NOMO-1 (cell line): ENCODE results near the gene MRM2.

Source experiments
- DNase-seq, 2 experiments: peaks; one replicate each; lab custom pipeline; 2025; ENCODE audit not compliant: unreplicated experiment in 2 of 2; lab: John Stamatoyannopoulos, UW

Gene MRM2

GRCh38 chr7:2225336-2225735 is 16.7 kb downstream of the MRM2 start:
- DNase-seq, result no peak

DNA sequence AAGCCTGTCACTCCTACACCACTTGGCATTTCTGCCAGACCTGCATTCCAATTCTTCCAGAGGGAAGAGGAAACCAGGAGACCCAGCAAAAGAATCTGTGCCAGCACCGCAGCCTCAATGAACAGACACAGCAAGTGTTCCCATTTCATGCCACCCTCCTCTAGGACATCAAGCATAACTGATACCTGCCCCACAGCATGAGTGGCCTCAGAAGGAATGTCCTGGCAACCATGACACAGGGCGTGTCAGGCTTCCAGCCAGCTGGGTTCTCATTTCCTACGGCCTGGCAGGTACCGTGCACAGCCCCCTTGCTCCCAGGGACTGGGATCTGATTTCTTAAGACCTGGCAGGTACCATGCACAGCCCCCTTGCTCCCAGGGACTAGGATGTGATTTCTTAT is 17.1 kb downstream of the MRM2 start:
- DNase-seq, result no peak

DNA sequence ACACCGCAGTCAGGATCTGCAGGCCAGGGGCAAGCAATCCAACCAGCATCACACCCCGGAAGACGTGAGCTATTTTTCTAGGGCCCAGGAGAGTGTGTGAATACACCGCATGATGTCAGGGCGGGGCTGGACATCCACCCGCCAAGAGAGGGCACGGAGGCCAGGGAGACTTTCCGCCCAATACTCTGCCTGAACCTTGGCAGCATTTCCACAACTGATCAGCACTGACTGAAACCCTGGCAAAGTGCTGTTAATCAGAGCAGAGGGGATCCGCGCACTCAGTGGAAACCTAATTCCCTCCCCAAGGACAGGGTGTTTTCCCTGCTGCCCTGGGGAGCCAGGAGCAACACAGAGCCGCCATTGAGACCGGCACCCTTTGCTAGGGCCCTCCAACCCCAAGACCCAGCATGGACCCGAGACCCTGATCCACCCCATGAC is 17.5 kb downstream of the MRM2 start:
- DNase-seq, result no peak

- no peak for DNase-seq
Measured at GRCh38 chr7:2223321-2223720, 18.7 kb downstream of the MRM2 start.

DNA sequence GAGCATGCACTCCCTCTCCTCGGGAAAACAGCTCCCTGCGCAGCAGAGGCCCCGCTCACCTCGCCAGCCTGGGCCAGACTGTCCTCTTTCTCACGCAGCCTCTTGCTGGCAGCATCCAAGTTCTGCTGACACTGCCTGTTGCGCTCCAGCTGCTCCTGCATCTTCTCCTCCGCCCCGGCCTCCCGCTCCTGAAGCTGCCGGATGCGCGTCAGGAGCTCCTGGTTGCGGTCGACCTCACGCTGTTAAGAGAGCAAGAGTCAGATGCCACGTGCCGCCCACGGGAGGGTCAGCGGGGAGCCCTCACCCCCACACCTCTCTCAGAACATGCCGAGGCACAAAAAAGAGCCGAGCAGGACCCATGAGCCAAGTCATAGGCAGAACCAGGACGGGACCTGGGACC is 19.5 kb downstream of the MRM2 start:
- no peak for DNase-seq

DNA sequence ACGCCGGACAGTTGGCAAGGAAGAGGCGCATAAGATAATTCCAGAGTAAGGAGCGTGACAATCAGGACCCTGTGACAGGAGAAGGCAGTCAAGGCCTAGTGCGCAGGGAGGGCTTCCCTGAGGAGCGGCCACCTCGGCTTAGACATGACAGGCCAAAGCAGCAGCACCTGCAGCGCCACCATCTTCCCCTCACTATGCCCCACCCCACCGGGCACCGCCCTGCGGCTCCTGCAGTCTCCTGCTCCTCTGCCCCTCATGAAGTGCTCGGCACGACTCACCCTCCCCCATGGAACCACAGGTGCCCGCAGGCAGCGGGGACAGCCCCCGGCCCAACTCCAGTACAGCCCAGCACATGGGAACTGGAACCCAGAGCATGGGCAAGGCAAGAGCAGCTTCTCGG is 21.1 kb downstream of the MRM2 start:
- no peak for DNase-seq

DNA sequence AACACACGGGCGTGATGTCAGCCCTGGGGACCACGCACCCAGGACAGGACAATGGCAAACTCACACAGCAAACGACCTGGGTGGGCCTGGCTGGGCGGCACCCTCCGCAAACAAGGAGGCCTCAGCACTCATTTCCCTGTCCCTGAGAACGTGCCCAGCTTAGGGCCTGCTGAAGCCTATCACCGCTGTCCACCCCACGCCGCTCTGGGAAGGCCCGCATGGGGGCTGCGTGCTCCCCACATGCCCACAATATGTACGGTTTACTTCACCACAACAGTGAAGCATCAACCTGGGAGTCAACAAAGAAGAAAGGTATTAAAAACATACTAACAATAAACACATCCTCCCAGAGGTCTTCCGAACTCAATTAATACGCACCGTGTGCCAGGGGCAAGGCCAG is 21.5 kb downstream of the MRM2 start:
- no peak for DNase-seq

DNA sequence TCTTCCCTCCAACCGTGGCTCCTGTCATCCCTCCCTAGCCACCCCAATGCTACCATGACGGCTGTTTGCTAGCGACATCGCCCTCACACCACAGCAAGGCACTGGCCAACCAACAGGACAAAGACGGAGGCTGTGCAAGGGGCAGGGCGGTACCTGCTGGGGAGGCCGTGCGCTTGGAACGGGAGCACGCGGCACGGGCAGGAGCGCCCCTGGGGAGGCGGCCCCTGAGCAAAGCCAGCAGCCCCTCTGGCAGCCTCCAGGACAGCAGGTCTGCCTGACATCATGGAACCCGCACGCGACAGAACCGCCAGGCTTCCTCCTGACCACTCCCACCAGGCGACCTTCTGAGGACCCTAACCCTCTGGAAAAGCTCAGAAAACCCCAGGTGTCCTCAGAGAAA is 22.0 kb downstream of the MRM2 start:
- no peak for DNase-seq

DNA sequence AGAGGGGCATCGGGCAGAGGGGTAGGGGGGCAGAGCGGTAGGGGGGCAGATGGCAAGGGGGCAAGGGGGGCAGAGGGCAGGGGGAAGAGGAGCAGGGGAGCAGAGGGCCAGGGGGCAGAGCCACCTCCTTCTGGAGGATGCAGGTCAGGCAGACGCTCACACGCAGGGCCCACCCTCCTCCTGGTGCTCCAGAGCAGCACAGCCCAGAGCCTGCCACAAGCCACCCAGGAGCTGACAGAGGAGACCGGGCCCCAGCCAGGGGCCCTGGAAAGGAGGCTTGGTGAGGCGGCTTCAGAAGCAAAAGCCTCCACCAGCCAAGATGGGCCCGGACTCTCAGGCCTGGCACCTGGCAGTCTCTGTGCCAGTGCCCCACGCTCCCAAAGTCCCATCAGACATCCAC is 22.4 kb downstream of the MRM2 start:
- DNase-seq, result no peak

DNA sequence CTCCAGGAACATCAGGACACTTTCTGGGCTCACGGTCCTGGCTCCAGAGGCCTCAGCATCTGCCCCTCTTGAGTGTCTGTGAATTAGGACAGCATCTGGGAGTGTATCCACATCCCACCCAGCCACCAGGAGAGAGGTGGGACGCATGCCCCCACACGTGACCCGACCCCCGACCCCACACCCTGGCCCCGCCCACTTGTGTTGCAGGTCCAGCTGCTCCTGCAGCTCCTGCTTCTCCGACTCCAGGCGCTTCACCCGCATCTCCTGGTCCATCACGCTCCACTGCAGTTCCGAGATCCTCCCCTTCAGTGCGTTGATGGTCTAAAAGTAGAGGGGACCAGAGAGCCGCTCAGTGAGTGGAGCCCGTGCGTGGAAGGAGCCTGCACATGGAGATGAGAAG is 22.9 kb downstream of the MRM2 start:
- DNase-seq, result no peak

DNA sequence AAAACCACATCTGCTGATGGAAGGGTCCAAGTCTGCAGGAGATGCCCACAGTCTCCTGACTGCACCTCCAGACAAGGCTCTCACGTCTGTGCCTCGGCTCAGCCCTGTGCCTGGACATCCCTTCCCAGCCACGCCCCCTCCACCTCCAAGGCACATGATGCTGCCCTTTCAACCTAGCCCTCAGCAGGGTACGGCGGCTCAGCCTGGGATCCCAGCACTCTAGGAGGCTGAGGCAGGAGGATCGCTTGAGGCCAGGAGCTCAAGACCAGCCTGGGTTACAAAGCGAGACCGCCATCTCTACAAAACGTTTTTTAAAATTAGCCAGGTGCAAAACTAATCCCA is 23.6 kb downstream of the MRM2 start:
- no peak for DNase-seq

GRCh38 chr7:2217716-2218443 is 24.1 kb downstream of the MRM2 start:
- no peak for DNase-seq

DNA sequence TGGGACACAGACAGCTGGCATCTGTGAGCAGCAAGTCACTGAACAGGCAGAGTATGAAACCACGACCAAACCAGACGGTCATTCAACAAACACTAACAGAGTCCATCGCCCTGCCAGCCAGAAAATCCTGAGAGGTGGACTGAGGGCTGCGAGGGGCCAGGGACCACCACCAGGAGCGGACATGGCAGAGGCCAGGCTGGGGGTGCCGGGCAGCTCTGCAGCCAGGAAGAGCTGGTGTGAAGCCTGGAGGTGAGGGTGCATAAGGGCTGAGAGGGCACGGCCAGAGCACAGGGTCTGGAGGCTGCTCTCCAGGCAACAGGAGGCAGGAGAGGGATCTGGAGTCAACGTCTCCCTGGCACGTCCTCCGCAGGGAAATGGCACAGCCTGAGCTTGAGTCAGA is 24.8 kb downstream of the MRM2 start:
- DNase-seq, result no peak

DNA sequence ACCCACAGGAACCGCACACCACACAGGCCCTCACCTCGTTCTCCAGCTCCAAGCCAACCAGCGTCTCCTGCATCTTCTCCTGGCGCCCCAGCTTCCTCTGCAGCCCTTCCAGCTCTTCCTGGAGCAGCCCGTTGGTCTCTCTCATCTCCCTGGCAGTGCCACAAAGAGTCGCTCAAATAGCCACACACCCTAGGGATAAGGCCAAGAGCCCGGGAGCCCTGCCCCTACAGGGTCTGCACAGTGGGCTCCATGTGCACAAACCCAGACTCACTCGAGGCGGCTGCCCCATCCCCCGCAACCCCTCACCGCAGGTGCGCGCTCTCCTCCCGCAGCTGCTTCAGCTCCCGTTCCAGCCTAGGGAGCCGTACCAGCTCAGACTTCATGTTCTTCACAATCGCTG is 26.2 kb downstream of the MRM2 start:
- no peak for DNase-seq

DNA sequence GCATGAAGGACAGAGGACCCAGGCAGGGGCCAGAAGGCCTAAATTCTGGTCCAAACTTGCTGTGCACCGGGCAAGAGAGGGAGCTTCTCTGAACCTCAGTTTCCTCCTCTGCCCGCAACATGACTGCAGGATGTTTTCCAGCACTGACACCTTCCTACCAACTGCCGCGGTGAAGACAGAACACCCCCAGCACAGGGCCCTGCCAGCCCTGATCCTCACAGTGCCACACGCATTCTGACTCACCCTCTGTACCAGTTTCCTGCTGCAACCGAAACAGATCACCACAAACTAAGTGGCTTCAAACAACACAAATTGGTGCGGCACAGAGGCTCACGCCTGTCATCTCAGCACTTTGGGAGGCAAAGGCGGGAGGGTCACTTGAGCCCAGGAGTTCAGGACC is 27.4 kb downstream of the MRM2 start:
- DNase-seq, result no peak

DNA sequence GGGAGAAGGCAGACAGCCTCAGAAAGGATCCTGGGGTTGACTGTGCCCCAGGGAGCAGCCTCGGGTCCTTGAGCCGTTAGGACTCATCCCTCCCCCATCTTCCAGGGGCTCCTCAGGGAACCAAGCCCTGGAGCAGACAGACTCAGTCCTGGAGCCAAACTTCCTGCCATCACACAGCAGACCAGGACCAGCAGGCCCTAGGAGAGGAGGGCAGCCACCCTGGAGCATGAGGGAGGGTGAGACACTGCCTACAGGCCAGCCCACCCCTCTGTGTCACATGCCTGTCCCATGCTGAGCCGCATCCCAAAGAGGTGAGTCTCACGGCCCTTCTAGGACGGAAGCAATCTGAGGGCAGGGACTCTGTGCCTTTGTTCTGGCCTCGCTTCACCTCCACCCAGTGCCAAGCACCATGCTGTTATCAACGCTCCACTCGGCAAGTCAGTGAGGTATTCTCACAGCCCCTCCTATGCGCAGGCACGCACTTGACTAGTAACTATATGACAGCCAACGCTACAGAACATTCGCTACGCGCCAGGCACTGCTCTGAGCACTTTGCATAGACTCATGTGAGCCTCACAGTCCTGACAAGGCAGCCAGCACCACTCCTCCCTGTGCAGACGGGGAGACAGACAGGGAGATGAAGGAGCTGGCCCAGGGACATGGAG is 28.3 kb downstream of the MRM2 start:
- DNase-seq, result no peak

- no peak for DNase-seq
Measured at GRCh38 chr7:2212906-2213305, 29.1 kb downstream of the MRM2 start.

DNA sequence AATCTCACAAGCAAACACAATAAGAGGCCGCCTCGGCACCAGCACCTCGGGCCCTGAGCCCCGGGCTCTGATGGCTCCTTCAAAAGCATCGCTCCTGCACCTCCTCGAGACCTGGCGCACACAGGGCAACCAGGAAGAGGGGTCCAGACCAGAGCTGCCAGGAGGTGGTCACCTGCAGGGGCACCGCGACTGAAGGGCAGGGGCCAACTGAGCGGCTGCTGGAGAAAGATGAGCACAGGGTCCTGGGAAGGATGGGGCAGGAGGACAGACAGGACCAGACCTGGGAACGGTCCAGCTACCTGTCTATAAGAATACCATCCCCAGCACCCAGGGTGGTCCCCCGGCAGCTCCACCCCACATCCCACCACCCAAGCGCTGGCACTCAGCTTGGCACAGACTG is 30.1 kb downstream of the MRM2 start:
- no peak for DNase-seq

DNA sequence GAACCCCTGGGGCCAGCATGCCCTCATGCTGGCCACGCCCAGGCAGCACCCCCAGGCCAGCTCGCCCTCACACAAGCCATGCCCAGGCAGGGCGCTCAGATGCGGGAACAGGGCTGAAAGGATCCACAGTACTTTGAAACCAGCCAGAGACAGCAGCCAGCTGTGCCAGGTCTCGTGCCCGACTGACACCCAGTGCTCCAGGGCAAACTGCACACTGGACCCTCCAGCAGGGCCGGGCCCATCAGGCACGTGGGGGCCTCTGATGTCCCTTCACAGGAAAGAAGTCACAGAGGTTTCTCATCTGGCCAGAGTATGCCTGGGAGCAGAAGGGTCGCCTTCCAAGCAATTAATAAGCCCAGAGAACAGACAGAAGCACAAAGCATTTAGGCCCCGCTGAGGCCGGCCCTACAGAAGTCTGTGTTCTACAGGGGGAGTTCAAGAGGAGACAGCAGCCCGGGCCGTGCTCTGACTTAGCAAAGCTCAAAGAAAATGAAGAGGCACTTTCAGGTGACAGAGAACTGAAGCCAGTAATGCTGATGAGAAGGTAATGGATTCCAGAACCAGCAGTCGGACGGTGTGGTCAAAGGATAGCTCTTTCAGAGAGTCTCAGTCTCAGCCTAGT is 30.6 kb downstream of the MRM2 start:
- no peak for DNase-seq

DNA sequence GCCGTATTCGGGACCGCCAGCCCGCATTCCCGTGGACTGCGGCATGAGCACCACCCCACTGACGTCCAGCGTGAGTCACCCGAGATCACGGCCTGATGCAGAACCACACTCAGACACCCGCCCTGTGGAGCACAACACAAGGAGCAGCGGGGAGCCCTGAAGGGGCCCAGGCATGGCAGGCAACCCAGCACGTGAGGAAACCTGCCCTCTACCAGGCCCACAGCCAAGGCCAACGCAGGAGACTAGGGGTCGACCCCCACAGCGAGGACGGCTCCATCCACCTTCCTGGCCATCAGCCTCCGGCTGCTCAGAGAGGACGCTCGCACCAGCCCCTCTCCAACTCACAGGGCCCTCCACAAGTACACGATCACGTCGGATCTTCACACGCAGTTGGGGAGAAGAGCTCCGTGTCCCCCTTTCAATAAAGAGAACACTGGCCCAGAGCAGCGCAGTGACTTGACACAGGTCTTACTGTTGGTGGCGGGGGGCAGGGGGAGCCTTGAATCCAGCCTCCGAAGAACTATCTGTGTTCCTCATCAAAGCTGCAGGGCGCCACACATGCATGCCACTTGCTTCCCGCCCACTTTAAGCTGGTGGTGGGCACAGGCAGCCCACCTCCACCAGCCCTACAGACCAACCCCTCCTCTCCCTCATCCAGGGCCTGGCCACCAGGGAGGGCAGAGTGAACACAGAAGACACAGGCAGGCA is 31.3 kb downstream of the MRM2 start:
- DNase-seq, result no peak

- no peak for DNase-seq
Measured at GRCh38 chr7:2209961-2210323, 32.1 kb downstream of the MRM2 start.
